B cell (primary cell): ENCODE measurements around the gene CCN5.

Experiments
- EZH2 ChIP-seq: IDR thresholded peaks from 2 replicates; pipeline ENCODE4 v1.6.1; 2012; ENCODE audit warnings: borderline replicate concordance, low read depth, mild to moderate bottlenecking, moderate library complexity, low read length; ENCODE audit not compliant: insufficient read depth, poor library complexity, severe bottlenecking
- TF ChIP-seq, protein P1 (sequence below): fragments of 200-600 bp; IDR thresholded peaks from one replicate; pipeline ENCODE4 v1.8.0; 2022; ENCODE audit warnings: antibody characterized with exemption, mild to moderate bottlenecking

DNA sequence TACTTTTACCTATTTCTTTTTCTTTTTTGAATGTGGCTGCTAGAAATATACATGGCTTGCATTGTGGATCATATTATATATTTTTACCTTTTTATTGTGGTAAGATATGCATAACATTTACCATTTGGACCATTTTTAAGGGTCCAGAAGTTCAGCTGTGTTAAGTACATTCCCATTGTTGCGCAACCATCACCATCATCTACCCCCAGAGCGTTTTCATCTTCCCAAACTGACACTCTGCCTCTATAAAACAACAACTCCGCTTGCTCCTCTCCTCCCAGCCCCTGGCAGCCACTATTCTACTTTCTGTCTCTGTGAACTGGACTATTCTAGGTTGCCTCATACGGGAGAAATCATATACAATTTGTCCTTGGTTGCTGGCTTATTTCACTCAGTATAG is 28.2 kb upstream of the CCN5 start:
- TF ChIP-seq, protein P1, sequence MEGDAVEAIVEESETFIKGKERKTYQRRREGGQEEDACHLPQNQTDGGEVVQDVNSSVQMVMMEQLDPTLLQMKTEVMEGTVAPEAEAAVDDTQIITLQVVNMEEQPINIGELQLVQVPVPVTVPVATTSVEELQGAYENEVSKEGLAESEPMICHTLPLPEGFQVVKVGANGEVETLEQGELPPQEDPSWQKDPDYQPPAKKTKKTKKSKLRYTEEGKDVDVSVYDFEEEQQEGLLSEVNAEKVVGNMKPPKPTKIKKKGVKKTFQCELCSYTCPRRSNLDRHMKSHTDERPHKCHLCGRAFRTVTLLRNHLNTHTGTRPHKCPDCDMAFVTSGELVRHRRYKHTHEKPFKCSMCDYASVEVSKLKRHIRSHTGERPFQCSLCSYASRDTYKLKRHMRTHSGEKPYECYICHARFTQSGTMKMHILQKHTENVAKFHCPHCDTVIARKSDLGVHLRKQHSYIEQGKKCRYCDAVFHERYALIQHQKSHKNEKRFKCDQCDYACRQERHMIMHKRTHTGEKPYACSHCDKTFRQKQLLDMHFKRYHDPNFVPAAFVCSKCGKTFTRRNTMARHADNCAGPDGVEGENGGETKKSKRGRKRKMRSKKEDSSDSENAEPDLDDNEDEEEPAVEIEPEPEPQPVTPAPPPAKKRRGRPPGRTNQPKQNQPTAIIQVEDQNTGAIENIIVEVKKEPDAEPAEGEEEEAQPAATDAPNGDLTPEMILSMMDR = no peak
- TF ChIP-seq EZH2 = no peak
